Daoy (cell line): ENCODE measurements around the gene DOK4. TPM values are rescaled to one million over a fixed set of nuclear protein-coding genes. Genes with fewer than 3 reads are reported as not detected.
"Not testable (repeated sequence)": the region's sequence is repeated elsewhere in the genome, so short reads cannot be mapped to it uniquely, and the experiment has no call there.

ENCODE experiments used
- DNase-seq: peaks from one replicate; pipeline ENCODE4 v3.0.0-alpha.2; 2015; ENCODE audit warnings: low read depth
- total RNA-seq: library from RNA; depleted of rRNA; stranded (reverse); fragments of >200 nt; shearing (Covaris generic); gene quantifications from 2 replicates; pipeline ENCODE4 v1.2.3, GENCODE V29; 2014

DOK4 gene
- total RNA-seq, 1 experiment from 2014 or later = 5.3 TPM

GRCh38 chr16:57502048-57502775, 15.9 kb upstream of the DOK4 start:
- no peak for DNase-seq

DNA sequence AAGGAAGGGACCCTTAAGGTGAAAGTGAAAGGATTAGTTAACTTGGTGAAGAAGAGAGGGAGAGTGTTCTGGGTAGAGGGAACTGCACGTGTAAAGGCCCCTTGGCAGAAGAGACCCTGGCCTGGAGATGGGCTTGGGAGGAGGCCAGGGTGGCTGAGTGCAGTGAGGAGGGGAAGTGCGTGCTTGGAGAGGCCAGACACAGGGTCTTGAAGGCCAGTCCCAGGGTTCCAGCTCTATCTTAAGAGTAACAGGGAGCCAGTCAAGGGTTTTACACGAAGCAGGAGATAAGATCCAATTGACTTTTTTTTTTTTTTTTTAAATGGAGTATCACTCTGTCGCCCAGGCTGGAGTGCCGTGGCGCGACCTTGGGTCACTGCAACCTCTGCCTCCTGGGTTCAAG, 15.2 kb upstream of the DOK4 start:
- DNase-seq = no peak

DNA sequence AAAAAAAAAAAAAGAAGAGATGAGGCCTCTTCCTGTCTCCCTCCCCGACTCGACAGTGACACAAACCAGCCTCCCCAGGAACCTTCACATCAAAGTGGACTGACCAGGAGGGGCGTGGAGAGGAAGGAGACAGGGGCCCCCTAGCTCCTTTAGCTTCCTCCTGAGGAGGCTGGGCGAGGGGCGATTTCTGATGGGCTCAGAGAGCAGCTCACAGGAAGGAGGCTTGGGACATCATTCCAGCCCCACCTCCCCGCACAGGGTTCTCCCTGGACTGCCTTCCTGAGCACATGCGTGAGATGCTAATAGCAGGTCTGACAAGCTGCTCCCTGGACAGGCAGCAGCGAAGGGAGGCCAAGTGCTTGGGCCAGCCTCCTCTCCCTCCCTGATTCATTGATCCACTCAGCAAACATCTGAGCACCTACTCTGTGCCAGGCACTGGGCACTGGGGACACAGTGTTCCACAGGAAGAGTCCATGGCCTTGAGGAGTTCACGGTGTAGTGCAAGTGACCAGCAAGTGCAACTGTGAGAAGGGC, 14.4 kb upstream of the DOK4 start:
- no peak for DNase-seq

GRCh38 chr16:57499941-57500340, 13.6 kb upstream of the DOK4 start:
- DNase-seq = not testable (repeated sequence)

- DNase-seq = no peak
These were observed 11.7 kb upstream of the DOK4 start for GRCh38 chr16:57498031-57498430.

- DNase-seq = no peak
These were observed 10.8 kb upstream of the DOK4 start for GRCh38 chr16:57497121-57497520.

- no peak for DNase-seq
These were observed 7.5 kb upstream of the DOK4 start for GRCh38 chr16:57493767-57494166.

- DNase-seq = no peak
These were observed 2.9 kb upstream of the DOK4 start for GRCh38 chr16:57489229-57489628.

DNA sequence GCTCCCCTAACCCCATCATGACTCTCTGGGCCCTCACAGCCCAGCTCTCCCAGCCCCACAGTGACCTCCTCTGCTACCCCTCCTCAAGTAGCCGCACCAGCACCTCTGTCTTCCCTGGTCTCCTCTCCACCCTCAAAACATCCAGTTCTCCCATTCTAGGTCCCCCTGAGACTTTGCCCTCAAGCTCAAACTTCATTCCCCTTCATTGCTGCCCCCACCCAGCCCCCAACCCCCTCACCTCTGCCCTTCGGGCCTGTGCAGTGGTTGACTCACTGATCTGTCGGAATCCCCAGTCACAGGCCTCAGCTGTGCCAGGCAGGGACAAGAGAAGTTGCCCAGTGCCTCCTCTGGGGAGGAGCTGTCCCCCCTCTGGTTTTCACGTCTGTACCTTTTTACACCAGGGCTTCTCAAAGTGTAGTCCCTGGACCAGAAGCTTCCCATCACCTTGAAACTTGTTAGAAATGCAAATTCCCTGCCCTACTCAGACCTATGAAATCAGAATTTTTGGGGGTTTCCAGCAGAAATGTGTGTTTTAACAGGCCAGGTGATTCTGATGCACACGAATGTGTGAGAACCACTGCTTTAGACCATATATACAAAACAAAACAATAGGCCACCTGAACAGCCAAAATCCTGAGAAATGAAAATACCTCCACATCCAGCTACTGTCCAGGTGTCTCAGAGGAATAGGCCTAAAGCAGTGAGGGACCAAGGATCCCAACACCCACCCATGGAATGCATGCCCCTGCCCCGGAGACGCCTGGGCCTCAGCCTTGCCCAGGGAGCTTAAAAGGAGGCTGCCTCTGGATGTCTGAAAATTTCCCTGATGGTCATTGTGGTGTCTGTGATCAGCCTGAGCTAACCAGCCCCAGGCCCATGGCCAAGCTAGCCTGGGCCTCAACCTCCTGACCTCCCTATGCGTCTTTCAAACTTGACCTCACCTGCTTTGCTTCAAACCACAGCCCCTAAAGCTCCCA, 853 bp upstream of the DOK4 start:
- no peak for DNase-seq

GRCh38 chr16:57485091-57485915, 990 bp downstream of the DOK4 start:
- no peak for DNase-seq

DNA sequence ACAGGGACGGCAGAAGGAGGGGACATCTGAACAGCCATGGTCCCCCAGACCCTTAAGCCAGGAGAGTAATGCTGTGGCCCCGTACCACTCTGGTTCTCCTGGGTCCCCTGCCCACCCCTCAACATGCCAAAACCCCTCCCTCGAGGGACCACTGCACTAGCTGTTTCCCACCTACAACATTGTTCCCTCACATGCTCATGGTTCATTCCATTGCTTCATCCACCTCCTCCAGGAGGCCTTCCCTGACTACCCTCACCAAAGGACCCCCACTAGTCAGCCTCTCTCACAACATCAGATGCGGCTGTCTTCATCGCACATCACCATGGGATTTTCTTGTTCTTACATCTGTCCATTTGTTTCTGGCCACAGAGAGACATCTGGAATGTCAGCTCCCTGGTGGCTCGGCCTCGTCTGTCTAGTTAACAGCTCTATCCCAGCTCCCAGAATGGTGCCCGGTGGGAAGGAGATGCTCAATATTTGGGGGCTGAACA, 1.7 kb downstream of the DOK4 start:
- DNase-seq = no peak

DNA sequence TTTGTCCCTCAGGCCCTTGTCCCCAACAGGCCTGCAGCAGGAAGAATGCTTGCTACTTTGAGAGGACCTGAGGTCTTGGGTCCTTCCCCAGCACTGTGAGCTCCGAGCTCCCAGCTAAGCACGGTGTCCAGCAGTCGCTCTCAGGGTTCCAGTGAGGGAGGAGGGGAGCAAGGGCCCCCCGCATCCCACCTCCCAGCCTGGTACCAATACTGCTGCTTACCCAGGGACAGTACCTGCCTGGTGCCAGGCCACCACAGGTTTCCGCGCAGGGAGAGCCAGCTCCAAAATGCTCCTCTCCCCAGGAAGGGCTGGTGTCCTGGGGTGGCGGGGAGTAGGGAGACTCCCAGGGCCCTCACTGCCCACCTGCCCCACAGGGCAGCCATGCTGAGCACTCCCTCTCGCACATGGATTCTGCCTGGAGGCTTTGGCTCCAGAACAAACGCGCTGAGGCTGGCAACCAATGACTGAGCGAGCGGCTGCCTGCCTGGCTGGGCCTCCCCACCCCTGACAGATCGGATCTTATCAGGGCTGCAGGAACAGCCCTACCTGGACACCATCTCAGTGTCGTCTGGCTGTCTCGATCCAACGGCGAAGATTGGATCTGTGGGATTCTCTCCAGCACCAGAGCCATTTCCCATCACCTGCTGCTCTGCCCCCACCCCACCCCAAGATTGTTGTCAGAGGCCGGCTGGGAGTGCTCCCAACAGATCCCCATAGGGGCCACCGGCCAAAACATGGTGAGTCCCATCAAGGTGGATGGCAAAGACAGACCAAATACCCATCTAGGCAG, 2.4 kb downstream of the DOK4 start:
- no peak for DNase-seq

DNA sequence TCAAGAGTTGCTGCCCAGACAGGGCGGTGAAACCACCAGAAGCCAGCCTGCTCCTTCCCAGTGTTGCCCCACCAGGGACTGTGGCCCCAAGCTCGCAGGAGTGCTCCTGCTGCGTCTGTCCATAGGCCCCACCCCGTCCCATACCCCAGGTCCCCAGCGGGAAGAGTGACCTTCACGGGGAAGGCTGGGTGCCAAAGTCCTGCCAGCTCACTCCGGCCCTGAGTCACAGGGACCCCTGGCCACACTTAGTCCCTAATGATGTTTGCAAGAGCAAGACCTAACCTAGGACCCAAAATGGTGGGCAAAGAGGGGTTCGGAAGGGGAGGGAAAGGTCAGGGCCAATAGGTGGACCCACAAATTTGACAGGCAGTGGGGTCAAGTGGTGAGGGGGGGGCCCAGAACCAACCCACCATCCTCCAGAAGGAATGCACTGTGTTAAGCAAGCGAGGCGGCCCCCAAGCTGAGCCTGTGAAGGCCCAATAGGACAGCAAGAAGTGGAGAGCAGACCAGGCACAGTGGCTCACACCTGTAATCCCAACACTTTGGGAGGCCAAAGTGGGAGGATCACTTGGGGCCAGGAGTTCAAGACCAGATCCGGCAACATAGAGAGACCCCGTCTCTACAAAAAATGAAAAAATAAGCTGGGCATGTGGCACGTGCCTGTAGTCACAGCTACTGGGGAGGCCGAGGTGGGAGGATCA, 3.3 kb downstream of the DOK4 start:
- no peak for DNase-seq

- no peak for DNase-seq
These were observed 4.9 kb downstream of the DOK4 start for GRCh38 chr16:57481421-57481820.

DNA sequence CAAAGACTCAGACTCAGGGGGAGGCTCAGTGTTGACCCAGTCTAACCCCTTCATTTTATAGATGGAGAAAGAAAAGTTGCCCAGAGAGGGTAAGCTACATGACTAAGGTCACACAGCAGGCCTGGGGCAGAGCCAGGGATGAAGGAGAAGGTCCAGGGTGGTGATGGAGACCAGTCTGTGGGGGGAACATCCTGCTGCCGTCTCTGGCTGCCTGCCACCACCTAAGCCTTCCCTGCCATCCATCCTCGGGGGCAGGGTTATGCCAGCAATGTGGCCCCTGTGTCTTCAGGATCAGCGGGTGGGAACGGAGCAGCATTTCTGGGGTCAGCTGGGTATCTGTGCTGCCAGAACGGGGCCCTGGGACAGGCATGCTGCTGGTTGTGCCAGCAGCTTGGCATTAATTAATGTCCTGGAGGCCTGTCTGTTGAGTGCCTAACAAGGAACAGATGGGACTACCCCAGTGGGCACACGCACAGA, 5.5 kb downstream of the DOK4 start:
- DNase-seq = no peak

GRCh38 chr16:57479976-57480753, 6.1 kb downstream of the DOK4 start:
- no peak for DNase-seq

- peak; percentile 56 for DNase-seq
These were observed 6.9 kb downstream of the DOK4 start for GRCh38 chr16:57479205-57479975.
